Dermis microvascular lymphatic vessel endothelial cell (primary cell): ENCODE results near the gene SEMA5B. TPM values are rescaled to one million over a fixed set of nuclear protein-coding genes. Genes with fewer than 3 reads are reported as not detected.
A peak's percentile ranks its signal among the peaks of the same experiment; 100 is the strongest.

Experiments
- DNase-seq, 2 donors: peaks; one replicate each; pipeline versions ENCODE4 v3.0.0 to v3.0.0-alpha.2; 2010; ENCODE audit warnings: low read depth in 2 of 2
- total RNA-seq: library from RNA; depleted of rRNA; stranded (reverse); fragments of >200 nt; gene quantifications from 2 replicates; pipeline ENCODE4 v1.2.1, GENCODE V29; 2014

SEMA5B gene
- total RNA-seq, 1 donor from 2014 or later: under 0.01 TPM

GRCh38 chr3:122974764-122975162, 52.8 kb downstream of the SEMA5B start:
- DNase-seq: no peak

GRCh38 chr3:122973893-122974615, 53.5 kb downstream of the SEMA5B start:
- DNase-seq: no peak

DNA sequence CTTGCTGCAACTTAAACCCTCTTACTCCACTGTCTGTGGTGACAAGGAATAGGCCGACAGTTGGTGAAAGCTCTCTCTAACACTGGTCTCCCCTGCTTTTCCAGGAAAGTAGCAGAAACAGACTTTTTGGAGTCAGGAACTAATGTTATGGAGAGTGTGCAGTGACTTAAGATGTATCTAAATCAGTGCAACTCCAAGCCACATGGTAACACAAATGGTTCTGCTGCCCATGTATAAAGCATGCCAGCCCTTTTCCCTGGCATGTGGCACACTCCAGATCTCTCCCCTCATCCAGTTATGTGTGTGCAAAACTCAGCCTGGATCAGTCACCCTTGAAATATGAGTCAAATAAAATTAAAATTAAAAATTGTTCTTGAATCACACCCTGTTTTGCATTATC, 55.4 kb downstream of the SEMA5B start:
- no peak for DNase-seq

GRCh38 chr3:122969585-122970469, 57.7 kb downstream of the SEMA5B start:
- no peak for DNase-seq

DNA sequence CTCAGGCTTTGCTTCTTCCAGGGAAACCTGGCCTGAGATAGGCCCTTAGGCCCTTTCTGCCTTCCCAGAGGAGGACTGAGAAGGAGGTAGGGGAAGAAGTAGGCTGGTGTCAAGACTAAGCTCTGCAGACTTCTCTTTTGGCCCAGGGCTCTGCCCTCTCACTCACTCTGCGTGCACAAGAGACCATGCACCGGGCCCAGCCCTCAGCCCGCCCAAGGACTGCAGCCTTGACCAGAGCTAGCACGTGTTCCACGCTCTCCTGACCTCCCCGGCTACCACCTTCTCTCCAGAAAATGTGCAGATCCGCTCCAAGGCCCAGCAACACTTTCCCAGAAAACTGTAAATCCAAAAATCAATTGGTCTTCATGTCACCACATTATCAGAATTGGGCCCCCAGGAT, 59.8 kb downstream of the SEMA5B start:
- DNase-seq: no peak

GRCh38 chr3:122967356-122967755, 60.2 kb downstream of the SEMA5B start:
- DNase-seq: no peak

DNA sequence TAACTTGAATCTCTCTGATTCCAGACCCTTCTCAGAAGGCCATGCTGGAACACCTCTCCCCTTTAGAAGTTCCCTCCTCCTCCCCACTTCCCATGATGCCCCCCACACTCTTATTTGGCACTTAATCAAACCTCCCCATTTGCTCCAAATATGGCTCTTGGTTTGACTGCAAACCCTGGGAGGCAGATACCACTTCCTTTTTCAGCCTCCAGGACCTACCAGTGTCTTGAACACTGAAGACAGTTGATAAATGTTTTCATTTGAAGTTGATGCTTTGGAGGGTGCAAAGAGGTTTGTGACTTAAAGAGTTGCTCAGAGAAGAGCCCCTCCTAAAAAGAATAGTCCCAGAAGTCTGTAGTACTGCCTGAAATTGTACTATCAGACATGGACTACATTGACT, 61.5 kb downstream of the SEMA5B start:
- no peak for DNase-seq

DNA sequence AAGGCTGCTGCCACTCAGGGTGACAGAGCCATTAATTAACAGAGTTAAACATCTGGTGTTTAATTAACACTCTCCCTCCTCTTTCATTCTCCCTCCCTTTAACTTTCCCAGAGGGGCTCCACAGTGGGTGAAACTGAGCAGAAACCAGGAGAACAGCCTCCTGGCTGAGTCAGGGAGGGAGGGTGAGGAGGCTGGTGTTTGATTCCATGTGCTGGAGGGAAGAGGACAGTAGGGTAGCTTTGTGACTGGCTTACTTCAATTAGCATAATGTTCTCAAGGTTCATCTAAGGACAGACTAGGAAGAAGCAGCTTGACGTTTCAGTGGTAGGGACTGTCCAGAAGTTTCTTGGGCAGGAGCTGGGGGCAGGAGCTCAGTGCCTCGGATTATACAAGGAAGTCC, 62.8 kb downstream of the SEMA5B start:
- DNase-seq: no peak

DNA sequence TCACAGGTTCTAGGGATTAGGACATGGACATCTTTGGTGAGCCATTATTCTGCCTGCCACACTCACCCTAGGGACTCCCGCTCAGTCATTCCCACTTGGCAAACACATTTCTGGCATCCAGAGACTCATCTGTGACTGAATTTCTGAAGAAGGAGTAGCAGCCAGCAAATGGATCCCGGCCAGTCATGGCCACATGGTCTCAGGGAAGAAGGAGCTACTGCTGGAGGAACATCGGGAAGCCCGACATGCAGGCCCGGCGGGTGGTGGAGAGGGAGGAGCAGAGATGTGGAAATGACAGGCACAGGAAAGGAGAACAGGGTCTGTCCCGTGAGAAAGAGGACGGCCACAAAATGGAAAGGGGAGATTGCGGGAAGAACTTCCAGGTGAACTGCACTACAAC, 65.4 kb downstream of the SEMA5B start:
- no peak for DNase-seq

- no peak for DNase-seq
Measured at GRCh38 chr3:122961146-122961545, 66.4 kb downstream of the SEMA5B start.

DNA sequence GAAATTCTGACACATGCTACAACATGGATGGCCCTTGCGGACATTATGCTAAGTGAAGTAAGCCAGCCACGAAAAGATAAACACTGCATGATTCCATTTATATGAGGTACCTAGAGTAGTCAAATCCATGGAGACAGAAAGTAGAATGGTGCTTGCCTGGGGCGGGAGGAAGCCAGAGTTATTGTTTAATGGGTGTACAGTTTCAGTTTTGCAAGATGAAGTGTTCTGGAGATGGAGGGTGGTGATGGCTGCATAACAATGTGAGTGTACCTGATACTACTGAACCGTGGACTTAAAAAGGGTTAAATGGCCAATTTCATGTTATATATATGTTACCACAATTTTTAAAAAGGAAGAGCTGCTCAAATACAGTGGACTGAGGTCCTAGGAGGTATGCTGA, 66.9 kb downstream of the SEMA5B start:
- DNase-seq: no peak

- no peak for DNase-seq
Measured at GRCh38 chr3:122959339-122959738, 68.2 kb downstream of the SEMA5B start.

DNA sequence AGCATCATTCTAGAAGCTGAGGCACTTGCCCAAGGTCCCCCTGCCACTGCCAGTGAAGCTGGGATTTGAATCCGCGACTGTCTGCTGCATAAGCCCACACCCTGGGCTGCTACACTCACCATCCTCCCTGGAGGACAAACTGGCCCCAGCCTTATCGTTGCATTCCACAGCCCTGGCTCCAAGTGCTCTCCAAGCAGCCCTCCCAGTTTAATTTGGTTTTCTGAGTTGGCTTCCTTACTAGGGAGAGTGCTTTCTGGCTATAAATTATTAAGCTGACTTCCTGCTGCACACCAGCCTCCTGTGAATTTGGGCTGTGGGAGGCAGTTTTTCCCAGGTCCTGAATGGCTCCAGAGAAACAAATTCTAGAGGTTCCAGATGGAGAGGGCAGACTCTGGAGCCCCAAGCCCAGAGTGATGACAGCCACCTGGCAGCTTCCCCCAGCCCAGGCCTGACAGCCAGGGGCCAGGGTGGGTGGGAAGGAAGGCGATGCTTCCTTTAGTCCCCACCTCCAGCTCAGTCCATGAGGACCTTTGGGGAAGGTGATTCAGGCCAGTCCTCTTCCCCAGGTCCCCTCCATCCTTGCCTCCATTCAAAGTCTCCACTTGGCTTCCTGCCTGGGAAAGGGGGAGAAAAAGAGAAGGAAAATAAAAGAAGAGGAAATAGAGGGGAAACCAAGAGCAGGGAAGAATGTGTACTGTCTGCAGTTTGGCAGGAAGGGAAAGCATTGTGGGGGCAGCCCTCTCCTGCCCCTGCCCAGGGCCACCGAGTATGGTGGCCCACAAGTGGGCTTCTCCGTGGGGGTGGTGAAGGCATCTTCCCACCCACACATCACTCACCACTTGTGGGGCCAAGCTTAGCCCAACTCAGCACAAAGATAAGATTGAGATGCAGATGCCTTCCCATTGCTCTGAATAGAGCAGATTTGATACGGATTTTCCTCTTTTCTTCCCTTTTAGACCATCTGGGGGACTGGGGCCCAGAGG, 69.6 kb downstream of the SEMA5B start:
- DNase-seq: no peak

DNA sequence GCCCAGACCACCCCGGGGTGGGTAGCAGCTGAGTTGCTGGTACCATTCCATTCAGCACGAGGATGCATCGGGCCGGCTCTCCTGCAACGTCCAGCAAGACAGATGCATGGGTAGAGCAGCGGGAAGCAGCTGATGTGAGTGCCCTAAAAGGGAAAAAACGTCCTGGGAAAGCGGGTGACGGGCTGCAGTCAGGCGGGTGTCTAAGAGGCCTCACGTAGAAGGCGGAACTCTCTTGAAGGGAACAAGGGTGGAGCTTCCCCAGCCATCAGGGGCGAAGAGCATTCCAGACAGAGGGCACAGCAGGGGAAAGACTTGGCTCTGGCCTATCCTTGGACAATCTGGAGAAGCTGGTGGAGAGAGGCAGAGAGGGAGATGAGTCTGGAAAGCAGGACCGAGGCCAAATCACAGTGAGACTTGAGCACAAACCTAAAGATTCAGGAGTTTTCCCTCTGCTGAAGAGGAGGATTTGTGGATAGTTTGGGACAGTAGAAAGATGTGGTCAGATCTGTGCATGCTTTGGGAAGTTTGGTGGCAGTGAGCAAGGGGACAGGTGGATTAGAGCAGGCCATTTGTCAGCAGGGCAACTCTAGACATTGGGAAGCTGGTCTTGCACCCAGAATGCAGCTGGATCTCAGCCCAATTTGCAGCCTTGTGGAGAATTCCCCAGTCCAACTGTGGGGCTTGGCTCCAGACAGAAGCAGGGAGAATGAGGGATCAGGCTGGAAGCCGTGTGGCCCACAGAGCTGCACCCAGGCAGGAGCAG, 70.7 kb downstream of the SEMA5B start:
- DNase-seq: no peak

DNA sequence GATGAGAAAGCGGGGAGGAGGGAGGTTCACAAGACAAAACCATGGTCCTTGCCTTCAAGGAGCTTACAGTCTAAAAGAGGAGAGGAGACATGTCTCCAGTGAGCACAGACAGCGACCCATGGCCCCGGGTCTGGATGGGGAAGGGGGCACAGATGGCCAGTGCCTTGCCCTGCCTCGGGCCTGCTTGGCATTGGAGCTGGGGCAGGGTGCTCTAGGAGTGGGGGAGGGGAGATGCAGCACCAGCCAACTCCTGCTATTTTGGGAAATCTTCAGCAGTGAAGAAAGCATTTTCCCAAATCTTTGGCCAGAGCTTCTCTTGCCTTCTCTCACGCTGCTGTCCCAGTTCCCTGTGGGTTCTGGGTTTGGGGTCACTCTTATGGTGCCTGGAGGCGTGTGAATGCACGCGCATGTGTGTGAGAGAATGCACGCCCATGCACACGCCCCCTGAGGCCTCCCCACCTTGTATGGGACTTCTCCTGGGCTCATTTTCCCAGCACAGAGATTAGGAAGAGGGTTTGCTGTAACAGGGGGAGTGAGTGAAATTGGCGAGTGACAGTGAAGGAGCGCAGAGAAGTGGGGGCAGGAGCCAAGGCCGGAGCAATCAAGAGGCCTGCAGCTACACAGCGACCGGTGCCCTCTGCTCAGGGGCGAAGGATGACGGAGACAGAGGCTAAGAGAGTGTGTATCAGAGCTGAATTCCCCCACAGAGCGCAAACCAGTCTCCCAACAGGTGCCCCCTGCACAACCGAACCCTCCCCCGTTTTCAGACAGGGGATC, 71.5 kb downstream of the SEMA5B start:
- DNase-seq: no peak

- DNase-seq: peak in 1 of 2 donors; percentile 21
Measured at GRCh38 chr3:122952520-122952919, 75.0 kb downstream of the SEMA5B start.

- DNase-seq: no peak
Measured at GRCh38 chr3:122948408-122948807, 79.2 kb downstream of the SEMA5B start.

GRCh38 chr3:122947738-122948137, 79.8 kb downstream of the SEMA5B start:
- DNase-seq: peak in 1 of 2 donors; percentile 33

DNA sequence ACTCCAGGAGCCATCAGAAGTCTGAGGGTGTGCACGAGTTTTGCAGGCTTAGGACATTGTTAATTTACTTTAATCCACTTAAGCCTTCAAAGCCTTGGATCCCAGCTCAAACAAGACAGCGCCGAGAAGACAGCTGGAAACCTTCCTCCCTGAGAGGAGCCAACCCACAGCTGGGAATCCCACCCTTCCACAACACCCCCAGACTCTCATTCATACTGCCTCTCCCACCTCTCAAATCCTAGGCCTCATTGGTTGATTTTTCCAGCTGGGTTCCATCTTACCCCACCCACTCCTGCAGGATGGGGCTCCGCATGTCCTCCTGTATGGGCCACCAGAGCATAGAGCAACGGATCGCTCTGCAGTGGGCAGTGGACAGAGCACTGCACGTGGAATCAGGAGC, 80.4 kb downstream of the SEMA5B start:
- DNase-seq: no peak

DNA sequence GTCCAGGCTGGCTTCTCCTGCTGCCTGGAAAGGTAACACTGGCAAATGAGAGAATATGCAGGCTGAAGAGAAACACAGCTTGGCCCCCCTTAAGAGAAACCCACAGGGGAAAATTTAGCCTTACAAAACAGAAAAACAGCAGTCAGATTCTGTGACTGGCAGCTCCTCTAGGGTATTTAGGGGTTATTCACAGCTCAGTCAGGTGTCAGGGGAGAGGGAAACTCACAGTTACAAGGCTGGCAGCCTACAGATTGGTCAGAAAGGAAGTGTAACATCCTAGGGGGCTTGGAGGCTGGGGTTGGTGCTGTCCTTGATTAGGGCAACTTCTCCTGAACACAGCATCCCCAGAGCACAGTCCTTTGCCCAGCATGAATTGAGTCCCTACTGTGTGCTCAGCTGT, 81.4 kb downstream of the SEMA5B start:
- no peak for DNase-seq
